NCI-H2171 treated with DMSO at 0.1 percent for 48 hours (cell line): ENCODE data around the gene LTBP1.

ENCODE experiments used
- DNase-seq: peaks from one replicate; lab custom pipeline; 2025; lab: John Stamatoyannopoulos, UW

LTBP1 gene

DNA sequence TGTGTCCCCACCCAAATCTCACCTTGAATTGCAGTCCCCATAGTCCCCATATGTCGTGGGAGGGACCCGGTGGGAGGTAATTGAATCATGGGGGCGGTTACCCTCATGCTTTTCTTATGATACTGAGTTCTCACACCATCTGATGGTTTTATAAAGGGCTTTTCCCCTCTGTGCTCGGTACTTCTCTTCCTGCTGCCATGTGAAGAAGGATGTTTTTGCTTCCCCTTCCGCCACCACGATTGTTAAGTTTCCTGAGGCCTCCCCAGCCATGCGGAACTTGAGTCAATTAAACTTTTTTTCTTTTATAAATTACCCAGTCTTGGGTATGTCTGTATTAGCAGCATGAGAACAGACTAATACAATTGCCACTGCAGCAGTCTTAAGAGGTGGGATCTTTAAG, 134.9 kb downstream of the LTBP1 start:
- DNase-seq, result no peak

DNA sequence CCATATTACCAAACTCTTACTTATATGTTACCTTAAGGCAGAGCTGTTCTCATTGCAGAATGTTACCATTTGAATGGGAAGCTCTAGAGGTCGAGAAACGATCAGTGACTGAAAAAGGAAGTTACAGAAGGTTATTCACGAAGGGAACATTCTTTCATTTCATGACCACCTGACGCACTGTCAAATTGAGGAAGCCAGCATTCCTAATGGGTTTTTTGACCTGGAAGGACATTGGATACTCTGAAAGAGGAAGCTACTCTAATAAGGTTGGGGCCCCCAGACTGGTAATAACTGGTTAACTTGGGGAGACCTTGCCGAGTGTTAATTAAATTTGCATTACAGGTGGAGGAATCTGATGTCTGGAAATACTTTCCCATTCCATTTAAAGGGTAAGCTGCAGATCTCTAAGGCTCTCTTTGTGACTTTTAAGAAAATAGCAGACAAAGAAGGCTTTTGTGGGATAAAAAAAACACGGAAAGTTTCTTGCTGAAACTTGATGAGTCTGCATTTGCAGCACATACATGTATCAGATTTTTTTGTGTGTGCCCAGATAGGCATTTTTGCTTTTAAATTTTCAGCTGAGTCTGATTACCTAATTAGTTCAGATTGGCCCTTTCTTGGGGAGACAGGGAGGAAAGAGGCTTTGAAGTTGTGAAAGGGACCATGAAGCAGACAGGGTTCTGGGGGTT, 137.1 kb downstream of the LTBP1 start:
- no peak for DNase-seq

DNA sequence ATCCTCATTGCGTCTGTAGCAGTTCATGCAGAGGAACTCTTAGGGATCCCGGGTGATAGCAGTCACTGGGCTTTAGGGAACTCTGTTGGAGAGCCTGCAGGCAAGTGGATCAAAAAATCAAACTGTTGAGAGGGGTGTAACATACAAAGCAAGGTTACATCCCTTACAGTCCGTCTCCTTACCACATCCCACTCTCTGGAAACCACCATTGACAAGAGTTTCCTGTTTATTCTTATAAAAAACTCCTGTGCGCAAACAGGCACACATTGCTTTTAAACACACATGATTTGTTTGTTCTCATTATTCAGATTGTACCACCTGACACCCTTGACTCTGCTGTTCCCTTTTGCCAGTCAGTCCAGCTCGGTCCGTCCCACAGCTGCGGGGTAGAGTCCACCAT, 137.7 kb downstream of the LTBP1 start:
- DNase-seq, result no peak

DNA sequence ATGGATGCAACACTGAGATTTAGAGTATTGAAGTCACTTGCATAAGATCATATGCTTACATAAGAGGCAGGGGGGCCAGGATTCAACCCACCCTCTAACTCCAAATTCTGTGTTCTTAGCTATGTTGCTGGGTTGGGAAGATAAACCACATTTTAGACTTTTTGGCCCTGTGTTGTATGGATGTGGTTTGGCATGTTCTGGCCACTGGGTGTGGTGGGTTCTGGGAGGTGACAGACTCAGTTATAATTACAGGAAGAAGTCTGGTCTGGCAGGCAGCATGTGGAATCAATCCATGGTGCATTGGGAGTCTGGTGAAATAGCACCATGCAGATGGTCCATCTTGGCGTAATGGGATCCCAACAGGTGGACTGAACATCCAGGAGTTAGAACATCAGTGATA, 138.9 kb downstream of the LTBP1 start:
- no peak for DNase-seq

DNA sequence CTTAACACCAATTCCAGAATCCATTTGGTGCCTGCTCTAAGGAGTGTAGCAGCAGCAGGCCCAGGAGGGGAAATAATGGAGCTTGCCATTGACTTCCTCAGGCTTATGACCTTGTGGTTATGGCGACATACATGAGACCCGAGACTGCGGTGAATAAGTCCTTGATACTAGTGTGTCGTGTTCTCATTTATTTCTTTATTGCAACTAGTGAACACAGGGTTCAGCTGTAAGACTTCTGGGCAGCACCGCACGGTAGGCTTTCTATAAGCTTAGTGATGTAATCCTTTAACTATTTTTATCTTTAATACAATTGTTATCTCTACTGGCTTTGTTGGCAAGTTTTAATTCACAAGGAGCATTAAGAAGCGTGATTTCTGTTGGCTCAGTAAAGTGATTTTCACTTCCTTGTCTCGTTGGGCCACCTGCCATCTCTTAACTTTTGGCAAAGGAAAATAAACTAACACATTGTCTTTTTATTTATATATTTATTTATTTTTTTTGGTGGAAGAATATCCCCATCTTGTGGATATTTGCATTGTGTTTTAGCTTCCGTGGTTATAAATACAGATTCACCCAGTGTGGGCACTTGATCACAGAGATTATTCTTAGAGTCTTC, 139.8 kb downstream of the LTBP1 start:
- DNase-seq, result no peak

DNA sequence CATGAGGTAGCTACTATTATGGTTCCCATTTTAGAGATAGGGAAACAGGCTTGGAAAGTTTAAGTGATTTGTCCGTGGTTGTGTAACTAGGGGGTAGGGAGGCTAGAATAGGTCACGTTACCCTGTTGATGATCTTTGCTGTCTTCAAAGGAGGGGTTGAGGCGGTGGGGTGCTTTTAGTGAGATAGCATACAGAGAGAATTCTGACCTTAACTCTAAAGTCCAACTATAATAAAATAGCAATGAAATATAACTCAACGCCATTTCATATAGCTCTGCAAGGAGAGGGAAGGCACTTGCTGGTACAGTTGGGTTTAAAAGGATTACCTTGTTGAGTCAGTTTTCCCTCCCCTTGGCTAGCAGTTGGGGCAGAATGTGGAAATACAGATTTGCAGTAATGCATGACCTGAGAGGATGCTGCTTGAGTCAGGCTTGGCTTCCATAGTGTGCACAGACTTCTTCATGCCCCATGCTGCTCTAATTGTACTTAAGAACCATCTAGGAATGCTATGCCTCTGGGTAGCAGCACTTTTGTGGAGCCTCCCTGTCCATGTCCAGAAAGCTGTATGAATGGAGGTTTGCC, 143.9 kb downstream of the LTBP1 start:
- no peak for DNase-seq

DNA sequence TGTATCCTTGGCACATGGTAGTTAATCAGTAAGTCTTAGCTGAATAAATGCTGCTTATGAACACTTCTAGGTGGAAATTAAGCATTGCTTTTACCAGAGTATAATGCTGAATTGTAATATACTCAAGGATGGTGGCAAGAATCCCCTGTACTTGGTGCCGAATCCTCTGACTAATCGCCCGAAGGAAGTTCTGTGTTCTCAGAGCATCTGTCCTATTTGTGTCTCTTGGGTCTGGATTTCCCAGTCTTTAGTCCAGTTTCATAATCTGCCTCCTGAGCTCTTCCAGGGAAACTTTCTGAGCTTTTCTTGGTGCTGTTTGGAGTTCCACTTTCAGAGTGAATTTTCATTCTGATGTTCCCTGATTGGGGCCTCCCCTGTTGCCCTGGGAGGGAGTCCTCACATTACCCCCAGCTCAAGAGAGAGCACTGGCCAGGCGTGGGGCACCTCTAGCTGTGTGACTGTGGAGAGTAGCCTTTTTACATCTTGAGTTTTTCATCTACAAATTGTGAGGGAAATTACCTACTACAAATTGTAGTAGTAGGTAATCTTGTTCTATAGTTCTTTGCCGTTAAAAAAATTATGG, 144.9 kb downstream of the LTBP1 start:
- DNase-seq, result no peak

DNA sequence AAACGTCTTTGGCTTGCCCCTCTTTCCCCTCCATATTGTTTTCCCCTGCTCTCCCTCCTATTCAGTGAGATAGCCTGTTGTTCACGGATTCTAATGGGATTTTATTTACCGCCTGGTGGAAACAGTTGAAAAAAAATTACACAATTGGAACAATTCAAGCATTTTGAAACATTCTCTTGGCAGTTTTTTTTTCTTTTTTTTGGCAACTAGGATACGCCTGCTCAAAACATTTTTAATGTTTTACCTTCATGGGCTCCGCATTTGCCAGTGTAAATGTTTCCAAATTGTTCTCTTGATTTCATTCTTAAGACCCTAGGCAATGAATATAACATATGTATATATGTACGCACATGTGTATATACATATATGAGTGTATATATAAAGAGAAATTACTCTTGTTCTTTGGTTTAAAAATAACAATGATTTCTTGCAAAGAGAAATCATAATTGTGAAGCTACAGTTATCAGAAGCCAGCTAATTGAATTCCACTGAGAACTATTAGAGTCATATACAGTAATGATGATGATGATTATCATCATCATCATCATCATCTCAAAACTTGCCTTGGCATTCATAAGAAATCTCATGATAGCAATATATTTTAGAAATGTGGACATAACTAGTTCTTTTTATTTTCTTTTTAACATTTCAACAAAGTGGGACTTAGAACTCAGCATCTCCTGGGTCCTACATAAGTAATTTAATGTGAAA, 146.7 kb downstream of the LTBP1 start:
- no peak for DNase-seq

DNA sequence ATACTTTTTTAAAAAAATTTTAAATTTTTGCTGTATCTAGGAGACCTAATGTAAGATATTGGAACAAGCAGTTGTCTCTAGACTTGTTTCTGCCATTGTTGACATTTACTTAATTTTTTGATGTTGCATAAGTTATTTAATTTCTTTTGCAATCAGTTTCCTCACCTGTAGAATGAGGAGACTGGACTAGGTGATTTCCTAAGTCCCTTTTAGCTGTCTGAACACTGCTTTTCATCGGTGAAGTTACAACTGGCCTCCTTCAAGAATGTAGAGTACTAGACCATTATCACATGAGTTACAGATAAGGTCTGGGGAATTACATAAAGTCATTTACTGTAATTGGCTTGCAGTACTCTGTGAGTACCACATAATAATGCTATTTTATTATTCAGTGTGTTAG, 147.6 kb downstream of the LTBP1 start:
- no peak for DNase-seq

DNA sequence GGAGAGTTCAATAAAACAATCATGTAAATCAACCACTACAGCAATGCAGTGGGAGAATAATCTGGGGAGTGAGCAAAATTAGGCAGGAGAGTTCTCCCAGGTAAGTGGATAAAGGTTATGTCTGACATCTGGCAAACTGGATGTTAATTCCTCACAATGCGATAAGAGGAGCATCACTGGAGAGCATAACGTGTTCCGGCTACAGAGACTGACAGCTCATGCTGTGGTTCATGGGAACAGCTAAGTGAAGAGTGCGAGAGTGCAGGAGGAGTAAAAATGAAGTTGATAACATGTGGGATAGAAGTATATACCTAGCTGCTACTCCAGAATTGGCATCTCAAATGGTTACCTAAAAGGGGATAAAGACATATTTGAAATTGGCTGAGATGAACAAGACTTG, 153.2 kb downstream of the LTBP1 start:
- DNase-seq, result no peak

DNA sequence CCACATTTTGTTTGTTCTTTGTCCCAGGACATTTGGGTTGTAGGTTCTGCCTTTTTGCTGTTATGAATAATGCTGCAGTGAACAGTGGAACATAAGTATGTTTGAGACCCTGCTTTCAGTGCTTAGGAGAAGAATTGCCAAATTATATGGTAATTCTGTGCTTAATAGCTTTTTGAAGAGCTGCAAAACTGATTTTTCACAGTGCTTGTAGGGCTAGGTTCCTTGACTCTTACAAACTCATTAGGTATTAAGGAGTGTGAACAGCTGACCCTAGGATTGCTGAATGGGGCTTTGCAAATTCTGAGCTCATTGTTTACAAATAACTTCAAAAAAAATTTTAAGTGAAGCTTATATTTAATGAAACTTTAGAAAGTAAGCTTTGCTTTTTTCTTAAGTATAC, 154.2 kb downstream of the LTBP1 start:
- DNase-seq, result no peak

DNA sequence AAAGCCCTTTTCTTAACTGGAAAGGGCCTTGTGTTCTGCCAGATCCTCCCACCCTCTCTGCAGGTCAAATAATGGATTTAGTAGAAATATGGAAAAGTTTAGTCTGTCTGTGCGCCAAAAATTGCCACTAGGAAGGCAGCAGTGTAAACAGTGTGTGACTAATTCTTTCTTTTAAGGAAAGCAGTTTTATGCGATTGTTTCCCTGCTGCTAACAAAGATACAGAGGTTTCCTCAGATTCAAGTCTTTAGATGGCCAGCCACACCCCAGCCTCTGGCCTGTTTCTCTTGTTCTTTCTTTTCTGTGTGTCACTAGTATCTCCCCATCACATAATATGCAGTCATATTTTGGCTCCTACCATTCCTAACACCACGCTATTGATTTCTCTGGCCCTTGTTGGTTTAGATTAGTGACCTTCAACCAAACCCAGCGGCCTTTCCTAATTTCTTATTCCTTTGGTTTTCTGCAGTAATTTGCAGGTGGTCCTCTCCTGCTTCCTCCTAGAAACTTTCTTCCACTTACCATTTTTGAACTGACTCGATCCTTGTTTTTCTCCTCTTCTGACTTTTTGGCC, 157.4 kb downstream of the LTBP1 start:
- DNase-seq, result no peak

DNA sequence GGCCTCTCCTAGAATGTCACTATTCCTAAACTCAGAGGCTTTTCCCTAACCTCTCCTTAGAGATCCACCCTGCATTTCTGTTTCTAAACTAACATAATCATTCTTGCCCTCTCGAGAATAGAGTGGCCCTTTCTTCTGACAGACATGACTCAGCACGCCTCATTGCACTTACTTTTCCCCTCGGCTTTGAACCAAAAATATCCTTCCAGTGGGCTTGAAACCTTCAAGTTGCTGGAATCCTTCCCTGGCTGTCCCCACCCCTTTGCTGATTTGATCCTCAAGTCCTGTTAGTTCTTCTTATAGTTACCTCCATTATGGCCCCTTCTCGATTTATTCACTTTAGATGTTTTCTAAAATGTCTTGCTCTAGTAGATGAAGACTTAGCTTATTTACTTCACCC, 158.0 kb downstream of the LTBP1 start:
- no peak for DNase-seq

DNA sequence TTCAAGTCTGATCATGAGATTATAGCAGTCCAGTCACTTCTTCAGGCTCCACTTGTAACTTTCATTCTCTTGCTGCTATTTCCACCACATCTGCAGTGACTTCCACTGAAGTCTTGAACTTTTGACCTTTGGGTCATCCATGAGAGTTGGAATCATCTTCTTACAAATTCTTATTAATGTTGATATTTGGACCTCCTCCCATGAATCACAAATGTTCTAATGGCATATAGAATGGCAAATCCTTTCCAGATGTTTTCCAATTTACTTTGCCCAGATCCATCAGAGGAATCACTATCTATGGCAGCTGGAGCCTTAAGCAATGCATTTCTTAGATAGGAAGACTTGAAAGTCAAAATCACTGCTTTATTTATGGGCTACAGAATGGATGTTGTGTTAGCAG, 159.4 kb downstream of the LTBP1 start:
- DNase-seq, result no peak

DNA sequence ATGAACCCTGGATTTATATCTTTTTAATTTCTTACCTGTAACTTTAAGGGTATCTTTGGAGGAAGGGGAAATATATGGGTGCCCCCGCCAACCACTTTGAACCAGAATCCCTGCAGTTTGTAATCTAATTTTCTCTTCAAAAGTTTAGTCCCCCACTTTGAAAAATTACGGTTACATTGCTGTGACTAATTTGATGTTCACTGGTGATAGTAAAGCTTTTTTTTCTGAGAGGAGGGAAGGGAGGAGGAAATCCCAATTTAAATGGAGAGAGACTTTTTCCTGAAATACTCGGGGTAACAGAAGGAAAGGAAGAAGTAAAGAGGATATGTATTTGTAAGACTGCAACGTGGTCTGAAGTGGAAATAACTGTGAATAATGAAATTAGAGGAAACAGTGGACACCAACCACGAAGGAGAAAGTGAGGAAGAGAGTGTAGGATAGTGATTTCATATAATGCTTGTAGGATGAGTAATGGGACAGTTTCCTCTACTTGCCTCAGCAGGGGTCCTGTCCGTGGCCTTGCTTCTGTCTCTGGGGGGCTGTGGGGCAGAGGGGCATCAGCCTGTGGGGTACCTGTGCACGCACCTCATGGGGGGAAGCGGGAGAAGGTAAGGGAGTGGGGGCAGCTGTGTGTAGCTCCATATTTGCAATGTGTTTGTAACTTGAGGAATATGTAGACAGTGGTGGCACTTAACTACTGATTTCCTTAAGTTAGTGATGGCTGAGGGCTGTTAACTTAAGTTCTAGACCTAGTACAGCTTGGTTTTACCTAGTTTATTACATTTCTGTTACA, 161.1 kb downstream of the LTBP1 start:
- no peak for DNase-seq

DNA sequence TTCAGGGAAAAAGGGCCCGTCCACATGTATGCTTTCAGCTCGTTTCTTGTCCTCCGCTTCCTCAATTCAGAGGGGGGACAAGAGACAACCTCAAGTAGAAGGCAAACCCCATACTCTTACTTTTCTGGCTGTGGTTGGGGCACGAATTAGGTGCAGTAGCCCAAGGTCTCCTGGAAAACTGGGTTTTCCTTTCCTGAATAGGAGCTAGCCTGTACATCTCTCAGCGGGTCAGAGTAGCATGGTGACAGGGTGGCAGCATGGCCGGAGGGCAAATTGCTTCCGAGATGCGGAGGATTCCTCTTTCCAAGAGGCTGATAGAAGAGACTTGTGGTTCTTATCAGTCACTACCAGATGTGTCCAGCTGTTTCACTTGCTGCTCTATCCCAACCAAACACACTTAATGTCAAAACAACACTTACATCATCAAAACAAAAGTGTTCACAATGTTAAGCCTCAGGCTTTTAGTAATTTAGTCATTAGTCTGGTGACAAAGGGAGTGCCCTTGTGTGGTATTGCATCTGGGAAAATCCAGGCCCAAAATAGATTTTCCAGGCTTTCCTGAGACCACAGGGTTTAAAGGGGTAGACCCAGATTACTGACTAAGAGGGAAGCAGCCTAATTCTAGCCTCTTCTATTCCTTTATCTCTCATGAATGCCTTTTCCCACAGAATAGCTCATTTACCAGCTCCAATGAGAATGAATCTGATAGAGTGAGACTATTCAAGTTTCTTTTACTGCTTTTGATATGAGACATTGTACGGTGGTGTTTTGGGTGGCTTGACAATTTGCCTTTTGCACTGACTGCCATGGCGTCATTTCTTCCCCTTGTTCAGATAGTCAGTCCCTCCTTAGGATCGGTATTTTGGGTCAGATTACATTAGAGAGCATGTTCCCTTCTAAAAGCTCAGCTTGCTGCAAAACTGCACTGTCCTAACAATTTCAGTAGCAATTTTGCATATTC, 162.0 kb downstream of the LTBP1 start:
- DNase-seq, result no peak

DNA sequence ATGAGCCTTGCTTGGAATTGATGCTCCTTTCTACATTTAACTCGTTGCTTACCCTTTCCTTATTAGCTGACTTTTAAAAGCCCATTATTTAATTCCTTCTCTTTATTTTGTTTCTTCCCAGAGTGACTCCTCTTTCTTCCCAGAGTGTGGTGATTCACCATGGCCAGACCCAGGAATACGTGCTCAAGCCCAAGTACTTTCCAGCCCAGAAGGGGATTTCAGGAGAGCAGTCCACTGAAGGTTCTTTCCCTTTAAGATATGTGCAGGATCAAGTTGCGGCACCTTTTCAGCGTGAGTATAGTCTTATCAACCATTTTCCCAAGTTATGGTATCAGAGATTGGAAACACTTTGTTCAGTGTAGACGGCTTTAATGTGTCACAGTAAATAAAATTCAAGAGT, 163.7 kb downstream of the LTBP1 start:
- no peak for DNase-seq

DNA sequence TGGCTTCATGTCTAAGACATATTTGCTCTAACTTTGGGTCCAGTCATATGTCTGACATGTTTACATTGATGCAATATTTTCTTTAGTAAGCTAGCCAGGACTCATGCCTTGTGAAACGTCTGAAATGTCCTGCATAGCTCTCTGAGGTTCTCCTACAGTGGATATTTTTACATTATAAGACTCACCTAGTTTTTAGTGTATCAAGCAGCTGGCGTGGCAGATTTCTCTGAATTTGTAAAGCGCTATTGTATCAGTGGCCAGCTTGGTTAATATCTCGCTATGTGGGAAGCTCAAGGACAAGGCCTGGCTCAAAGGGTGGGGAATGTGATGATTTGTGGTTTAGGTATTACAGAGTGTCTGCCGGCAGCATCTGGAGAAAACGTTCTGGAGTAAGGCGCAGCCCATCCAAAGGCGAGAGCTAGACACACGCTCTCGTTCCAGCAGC, 164.3 kb downstream of the LTBP1 start:
- no peak for DNase-seq

DNA sequence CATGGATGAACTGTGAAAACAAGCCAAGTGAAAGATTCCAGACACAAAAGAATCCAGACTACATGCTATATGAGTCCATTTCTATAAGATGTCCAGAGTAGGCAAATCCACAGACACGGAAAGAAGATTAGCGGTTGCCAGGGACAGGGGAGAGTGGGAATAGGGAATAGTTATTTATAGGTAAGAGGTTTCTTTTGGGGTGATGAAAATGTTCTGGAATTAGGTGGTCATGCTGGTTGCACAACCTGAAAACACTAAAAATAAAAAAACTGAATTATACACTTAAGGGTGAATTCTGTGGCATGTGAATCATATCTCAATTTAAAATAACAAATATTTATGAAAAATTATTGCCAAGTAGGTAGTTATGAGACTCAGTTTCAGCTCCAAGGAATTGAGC, 168.4 kb downstream of the LTBP1 start:
- no peak for DNase-seq

DNA sequence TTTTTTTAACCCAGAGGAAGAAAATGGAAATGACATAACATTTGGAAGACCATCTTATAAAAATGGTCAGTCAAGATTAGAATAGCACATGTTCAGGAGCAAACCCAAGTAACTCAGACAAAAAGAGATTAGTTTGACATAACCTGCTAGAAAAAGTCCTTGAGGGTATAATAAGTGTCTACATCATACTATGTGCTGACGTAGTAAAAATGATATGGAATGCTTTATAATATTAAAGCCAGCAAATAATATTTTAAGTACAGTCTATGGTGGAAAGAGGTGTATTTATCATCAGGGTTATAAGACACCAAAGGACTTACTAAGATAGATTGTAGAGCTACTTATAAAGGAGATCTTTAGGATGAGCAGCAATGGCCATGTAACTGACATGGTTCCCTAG, 169.0 kb downstream of the LTBP1 start:
- DNase-seq, result no peak
